ENCODE measurements around the gene EPB41L2.

Gene EPB41L2

GRCh38 chr6:131052181-131052580 is 10.9 kb downstream of the EPB41L2 start:
- H3K27ac Mint-ChIP-seq, result no peak overlapping the region
- H3K27me3 Mint-ChIP-seq, result no peaks in the 10 kb centered on the region
- no peak overlapping the region for H3K4me3 Mint-ChIP-seq
- H3K36me3 Mint-ChIP-seq, result peaks cover 35% of the 10 kb centered on the region
- no peaks in the 10 kb centered on the region for H3K4me1 Mint-ChIP-seq (ENCODE audit: low read depth)
- peaks cover 26% of the 10 kb centered on the region for H3K9me3 Mint-ChIP-seq (ENCODE audit: low read depth)

DNA sequence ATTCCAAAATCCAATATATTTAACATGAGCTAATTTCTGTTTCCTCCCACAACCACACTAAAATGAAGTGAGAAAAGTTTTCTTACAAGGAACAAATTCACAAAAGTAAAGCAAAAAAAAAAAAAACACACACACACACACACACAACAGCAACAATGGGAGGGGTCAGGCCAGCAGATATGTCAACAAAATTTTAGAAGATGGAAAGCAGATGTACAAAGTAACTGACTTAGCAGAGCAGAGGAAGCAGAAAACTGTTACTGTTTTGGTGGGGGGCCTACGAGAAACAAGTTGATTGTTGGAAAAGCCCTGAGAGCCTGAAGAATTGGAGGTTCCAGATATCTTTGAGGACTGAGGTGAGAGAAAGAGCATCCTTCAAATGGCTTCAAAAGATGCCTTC is 11.7 kb downstream of the EPB41L2 start:
- Mint-ChIP-seq H3K27me3 (no peaks in the 10 kb centered on the region), H3K4me1 (ENCODE audit: low read depth) (no peaks in the 10 kb centered on the region), H3K9me3 (ENCODE audit: low read depth) (peaks cover 21% of the 10 kb centered on the region)

DNA sequence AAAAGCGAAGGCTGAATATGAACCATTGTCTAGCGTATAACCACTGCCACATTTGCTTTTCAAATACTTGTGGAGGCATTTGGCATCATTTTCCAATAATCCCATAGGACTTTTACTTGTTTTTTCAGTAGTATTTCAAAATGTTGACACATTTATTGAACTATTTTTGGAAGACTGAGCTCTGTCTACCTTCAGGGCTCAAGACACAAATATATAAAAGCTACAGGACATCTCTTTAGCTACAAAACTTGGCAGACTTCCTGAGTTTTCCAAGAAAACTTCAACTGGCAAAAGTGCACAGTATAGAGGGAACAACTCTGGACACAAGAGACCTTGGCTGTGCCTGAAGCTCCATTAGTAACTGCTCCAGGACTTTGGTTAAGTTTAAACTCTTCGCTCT is 13.4 kb downstream of the EPB41L2 start:
- H3K36me3 Mint-ChIP-seq, result peaks cover 30% of the 10 kb centered on the region
- H3K9me3 Mint-ChIP-seq (ENCODE audit: low read depth), result peaks cover 19% of the 10 kb centered on the region
- H3K27ac Mint-ChIP-seq, result no peak overlapping the region
- H3K4me3 Mint-ChIP-seq, result no peak overlapping the region
- no peaks in the 10 kb centered on the region for H3K4me1 Mint-ChIP-seq (ENCODE audit: low read depth)
- no peaks in the 10 kb centered on the region for H3K27me3 Mint-ChIP-seq

More for the DNA sequence above, 11.7 kb downstream of the EPB41L2 start:
- H3K27ac Mint-ChIP-seq, result no peak overlapping the region
- H3K36me3 Mint-ChIP-seq, result peaks cover 33% of the 10 kb centered on the region
- no peak overlapping the region for H3K4me3 Mint-ChIP-seq

DNA sequence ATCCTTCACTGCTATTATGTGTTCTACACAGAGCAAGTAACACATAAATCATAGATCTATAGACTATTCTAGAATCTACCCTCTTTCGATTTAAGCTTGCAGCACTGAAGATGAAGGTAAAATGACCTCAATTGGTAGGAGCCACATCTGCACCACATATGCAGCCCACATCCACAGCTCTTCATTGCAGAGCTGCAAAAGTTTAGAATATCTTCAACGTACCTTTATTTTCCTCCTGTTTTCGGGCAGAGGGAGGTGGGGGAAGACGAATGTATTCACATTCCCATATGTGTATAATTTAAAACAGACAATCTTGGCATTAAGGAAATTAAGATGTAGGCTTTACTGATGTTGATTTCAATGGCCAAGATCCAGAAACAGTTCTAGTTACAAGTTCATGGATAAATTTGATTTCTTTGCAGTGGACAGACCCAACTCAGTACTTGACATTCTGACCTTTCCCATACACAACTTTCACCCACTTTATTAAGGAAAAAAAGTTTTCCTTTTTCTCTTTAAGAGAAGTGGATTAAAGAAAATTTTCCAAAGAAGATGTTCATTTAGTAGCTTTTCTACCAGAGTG is 14.0 kb downstream of the EPB41L2 start:
- Mint-ChIP-seq H3K36me3 (peaks cover 24% of the 10 kb centered on the region), H3K4me3 (no peak overlapping the region), H3K9me3 (ENCODE audit: low read depth) (peaks cover 13% of the 10 kb centered on the region), H3K4me1 (ENCODE audit: low read depth) (no peaks in the 10 kb centered on the region), H3K27ac (no peak overlapping the region), H3K27me3 (no peaks in the 10 kb centered on the region)

DNA sequence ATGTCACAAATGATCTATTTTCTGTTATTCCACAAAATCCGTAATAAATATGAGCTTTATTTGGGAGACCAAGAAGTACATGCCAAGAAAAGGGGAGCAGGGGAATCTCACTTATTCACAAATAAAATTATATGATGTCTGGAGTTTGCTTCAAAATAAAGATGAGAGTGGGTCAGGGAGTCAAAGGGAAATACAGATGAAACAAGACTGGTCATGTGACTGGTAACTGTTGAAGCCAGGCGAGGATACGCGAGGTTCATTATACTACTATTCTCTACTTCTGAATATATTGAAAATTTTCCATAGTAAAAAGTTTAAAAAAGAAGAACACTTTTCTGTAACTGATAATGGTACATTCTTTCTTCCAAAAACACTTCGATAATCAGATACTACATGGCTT is 14.6 kb downstream of the EPB41L2 start:
- no peaks in the 10 kb centered on the region for H3K27me3 Mint-ChIP-seq
- peaks cover 9% of the 10 kb centered on the region for H3K9me3 Mint-ChIP-seq (ENCODE audit: low read depth)
- no peak overlapping the region for H3K4me3 Mint-ChIP-seq
- H3K27ac Mint-ChIP-seq, result no peak overlapping the region
- H3K4me1 Mint-ChIP-seq (ENCODE audit: low read depth), result no peaks in the 10 kb centered on the region
- peaks cover 21% of the 10 kb centered on the region for H3K36me3 Mint-ChIP-seq

- no peak overlapping the region for H3K27ac Mint-ChIP-seq
- H3K27me3 Mint-ChIP-seq, result no peaks in the 10 kb centered on the region
- no peaks in the 10 kb centered on the region for H3K9me3 Mint-ChIP-seq (ENCODE audit: low read depth)
- no peaks in the 10 kb centered on the region for H3K4me1 Mint-ChIP-seq (ENCODE audit: low read depth)
- H3K4me3 Mint-ChIP-seq, result no peak overlapping the region
- H3K36me3 Mint-ChIP-seq, result peaks cover 6% of the 10 kb centered on the region
Observed at GRCh38 chr6:131045139-131045538, 17.9 kb downstream of the EPB41L2 start.

GRCh38 chr6:131043902-131044447 is 19.1 kb downstream of the EPB41L2 start:
- Mint-ChIP-seq H3K27ac (no peak overlapping the region), H3K4me1 (ENCODE audit: low read depth) (no peaks in the 10 kb centered on the region), H3K9me3 (ENCODE audit: low read depth) (no peaks in the 10 kb centered on the region), H3K27me3 (no peaks in the 10 kb centered on the region), H3K4me3 (no peak overlapping the region), H3K36me3 (peaks cover 6% of the 10 kb centered on the region)

- Mint-ChIP-seq H3K4me1 (ENCODE audit: low read depth) (no peaks in the 10 kb centered on the region), H3K27ac (no peak overlapping the region), H3K4me3 (no peak overlapping the region), H3K27me3 (no peaks in the 10 kb centered on the region), H3K36me3 (peaks cover 3% of the 10 kb centered on the region), H3K9me3 (ENCODE audit: low read depth) (no peaks in the 10 kb centered on the region)
Observed at GRCh38 chr6:131042664-131043063, 20.4 kb downstream of the EPB41L2 start.

GRCh38 chr6:131041814-131042213 is 21.2 kb downstream of the EPB41L2 start:
- Mint-ChIP-seq H3K4me1 (ENCODE audit: low read depth) (no peaks in the 10 kb centered on the region), H3K27me3 (no peaks in the 10 kb centered on the region), H3K4me3 (no peak overlapping the region), H3K36me3 (no peaks in the 10 kb centered on the region), H3K9me3 (ENCODE audit: low read depth) (no peaks in the 10 kb centered on the region), H3K27ac (no peak overlapping the region)

- Mint-ChIP-seq H3K36me3 (no peaks in the 10 kb centered on the region), H3K9me3 (ENCODE audit: low read depth) (no peaks in the 10 kb centered on the region), H3K4me3 (no peak overlapping the region), H3K27ac (no peak overlapping the region), H3K27me3 (no peaks in the 10 kb centered on the region), H3K4me1 (ENCODE audit: low read depth) (no peaks in the 10 kb centered on the region)
Observed at GRCh38 chr6:131040866-131041265, 22.2 kb downstream of the EPB41L2 start.

- no peaks in the 10 kb centered on the region for H3K9me3 Mint-ChIP-seq (ENCODE audit: low read depth)
- H3K36me3 Mint-ChIP-seq, result no peaks in the 10 kb centered on the region
- no peak overlapping the region for H3K27ac Mint-ChIP-seq
- H3K4me3 Mint-ChIP-seq, result no peak overlapping the region
- H3K27me3 Mint-ChIP-seq, result no peaks in the 10 kb centered on the region
- H3K4me1 Mint-ChIP-seq (ENCODE audit: low read depth), result no peaks in the 10 kb centered on the region
Observed at GRCh38 chr6:131039345-131039680, 23.7 kb downstream of the EPB41L2 start.

- Mint-ChIP-seq H3K27ac (no peak overlapping the region), H3K9me3 (ENCODE audit: low read depth) (no peaks in the 10 kb centered on the region), H3K36me3 (no peaks in the 10 kb centered on the region), H3K4me1 (ENCODE audit: low read depth) (no peaks in the 10 kb centered on the region), H3K27me3 (no peaks in the 10 kb centered on the region), H3K4me3 (no peak overlapping the region)
Observed at GRCh38 chr6:131038597-131039344, 24.3 kb downstream of the EPB41L2 start.

- Mint-ChIP-seq H3K4me1 (ENCODE audit: low read depth) (peaks cover 3% of the 10 kb centered on the region), H3K4me3 (no peak overlapping the region), H3K36me3 (peaks cover 2% of the 10 kb centered on the region), H3K9me3 (ENCODE audit: low read depth) (no peaks in the 10 kb centered on the region), H3K27me3 (no peaks in the 10 kb centered on the region), H3K27ac (no peak overlapping the region)
Observed at GRCh38 chr6:131037194-131037897, 25.7 kb downstream of the EPB41L2 start.

DNA sequence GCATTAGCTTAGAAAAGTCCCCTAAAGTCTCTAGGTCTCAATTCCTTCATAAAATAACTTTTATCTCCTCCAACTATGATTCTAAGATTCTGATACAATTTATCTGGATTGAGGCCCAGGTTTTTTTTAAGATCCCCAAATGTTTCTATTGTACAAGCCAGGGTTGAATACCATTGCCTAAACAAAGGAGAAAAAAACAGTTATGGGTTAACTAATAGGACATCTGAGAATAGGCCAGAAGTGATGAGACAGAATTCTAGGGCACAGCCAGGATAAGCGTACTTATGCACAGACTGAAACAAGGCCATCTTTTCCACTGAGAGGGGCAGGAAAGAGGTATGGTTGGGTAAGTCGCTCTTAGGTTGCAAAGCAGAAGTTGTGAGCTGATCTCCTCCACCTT is 26.4 kb downstream of the EPB41L2 start:
- peaks cover 2% of the 10 kb centered on the region for H3K36me3 Mint-ChIP-seq
- H3K9me3 Mint-ChIP-seq (ENCODE audit: low read depth), result no peaks in the 10 kb centered on the region
- no peak overlapping the region for H3K27ac Mint-ChIP-seq
- peaks cover 3% of the 10 kb centered on the region for H3K4me1 Mint-ChIP-seq (ENCODE audit: low read depth)
- H3K4me3 Mint-ChIP-seq, result no peak overlapping the region
- no peaks in the 10 kb centered on the region for H3K27me3 Mint-ChIP-seq

DNA sequence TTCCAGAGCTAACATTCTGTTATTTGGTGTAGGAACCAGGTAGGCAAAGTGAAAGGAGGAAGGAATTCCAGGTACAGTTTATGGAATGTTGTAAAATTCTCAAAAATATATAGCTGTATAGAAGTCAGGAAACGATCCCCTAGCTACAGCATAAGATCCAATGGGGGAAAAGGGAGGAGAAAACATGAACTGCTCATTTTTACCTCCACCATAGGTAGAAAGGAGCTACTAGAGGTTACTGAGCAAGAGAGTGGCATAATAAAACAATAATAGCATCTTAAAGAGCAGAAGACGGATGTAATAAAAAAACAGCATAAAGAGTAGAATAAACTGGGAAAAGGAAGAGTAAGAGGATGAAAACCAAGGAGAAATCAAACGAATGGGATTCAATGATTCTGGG is 26.9 kb downstream of the EPB41L2 start:
- Mint-ChIP-seq H3K27ac (no peak overlapping the region), H3K27me3 (no peaks in the 10 kb centered on the region), H3K4me3 (no peak overlapping the region), H3K4me1 (ENCODE audit: low read depth) (peaks cover 3% of the 10 kb centered on the region), H3K36me3 (peaks cover 2% of the 10 kb centered on the region), H3K9me3 (ENCODE audit: low read depth) (no peaks in the 10 kb centered on the region)
